Colonic mucosa (tissue), 4 donors: Measurements from ENCODE around the gene PRSS22. TPM values are rescaled to one million over a fixed set of nuclear protein-coding genes. Genes with fewer than 3 reads are reported as not detected.

Source experiments
- DNase-seq: peaks from one replicate; pipeline ENCODE4 v3.0.0-alpha.2; 2020
- H3K27ac ChIP-seq: fragments of 200-600 bp; one replicate; pipeline ENCODE4 v1.8.0; 2021
- H3K27me3 ChIP-seq: fragments of 200-600 bp; one replicate; pipeline ENCODE4 v1.8.0; 2021
- H3K36me3 ChIP-seq: fragments of 200-600 bp; one replicate; pipeline ENCODE4 v1.8.0; 2021
- H3K4me1 ChIP-seq: fragments of 200-600 bp; one replicate; pipeline ENCODE4 v1.8.0; 2021; ENCODE audit warnings: mild to moderate bottlenecking
- H3K4me3 ChIP-seq: fragments of 200-600 bp; one replicate; pipeline ENCODE4 v1.8.0; 2021
- H3K9ac ChIP-seq, 2 donors: one replicate each; pipeline ENCODE4 v1.7.0; 2013; ENCODE audit warnings: control low read depth in 2 of 2, low read depth in 2 of 2, low read length in 2 of 2
- H3K9me3 ChIP-seq: fragments of 200-600 bp; one replicate; pipeline ENCODE4 v1.8.0; 2021
- CTCF ChIP-seq: fragments of 200-600 bp; IDR thresholded peaks from one replicate; pipeline ENCODE4 v1.8.0; 2022; ENCODE audit warnings: antibody characterized with exemption, mild to moderate bottlenecking
- intact Hi-C: fragments of 100-400 bp; cut with DNase I; formaldehyde crosslinking; loops from one replicate; pipeline ENCODE4 v1.14.1; 2022
- total RNA-seq, 2 donors: library from RNA; stranded (reverse); fragmentation: NEBNext Ultra II Directional in 1 of 2; extraction: Animal tissue kit (Norgen Biotek cat#: 25700) in 1 of 2; gene quantifications; one replicate each; pipeline ENCODE4 v1.2.1, GENCODE V29; 2021
- donor health status: healthy.
- donor health status: DM: no; HTN: no; CAD: no.
- donor health status: DM: no; HTN: no; CAD: no.

Gene PRSS22
- total RNA-seq, 2 donors from 2014 or later = 6.1 to 6.7 TPM

GRCh38 chr16:2856686-2857450 is 1.1 kb downstream of the PRSS22 start:
- Histone ChIP-seq H3K9ac (peak overlapping the region in 1 of 2 donors; percentile 51), H3K4me3 (peak overlapping the region; percentile 34)
- intact Hi-C loops = no loop called here

GRCh38 chr16:2856061-2856670 is 1.8 kb downstream of the PRSS22 start:
- no peaks in the 10 kb centered on the region for H3K4me1 ChIP-seq
- peaks cover 9% of the 10 kb centered on the region for H3K27me3 ChIP-seq
- H3K4me3 ChIP-seq = no peak overlapping the region
- TF ChIP-seq CTCF = no peak
- intact Hi-C loops = no loop called here
- no peaks in the 10 kb centered on the region for H3K36me3 ChIP-seq
- H3K27ac ChIP-seq = peak overlapping the region; percentile 63
- no peaks in the 10 kb centered on the region for H3K9me3 ChIP-seq
- H3K9ac ChIP-seq = no peak overlapping the region
- peak; percentile 65 for DNase-seq

More at GRCh38 chr16:2856686-2857450, 1.1 kb downstream of the PRSS22 start:
- Histone ChIP-seq H3K27me3 (peaks cover 9% of the 10 kb centered on the region), H3K4me1 (no peaks in the 10 kb centered on the region), H3K27ac (peak overlapping the region; percentile 58), H3K36me3 (no peaks in the 10 kb centered on the region), H3K9me3 (no peaks in the 10 kb centered on the region)
- no peak for DNase-seq
- no peak for TF ChIP-seq CTCF

- Histone ChIP-seq H3K36me3 (no peaks in the 10 kb centered on the region), H3K27me3 (peaks cover 9% of the 10 kb centered on the region), H3K4me3 (no peak overlapping the region), H3K4me1 (no peaks in the 10 kb centered on the region), H3K9ac (no peak overlapping the region), H3K27ac (peak overlapping the region; percentile 63), H3K9me3 (no peaks in the 10 kb centered on the region)
- DNase-seq = no peak
- no peak for TF ChIP-seq CTCF
- intact Hi-C loops = no loop called here
These were observed 2.4 kb downstream of the PRSS22 start for GRCh38 chr16:2855536-2855935.

- H3K4me1 ChIP-seq = no peaks in the 10 kb centered on the region
- DNase-seq = no peak
These were observed 3.2 kb downstream of the PRSS22 start for GRCh38 chr16:2854700-2855309.

More at GRCh38 chr16:2854700-2855309, 3.2 kb downstream of the PRSS22 start:
- H3K36me3 ChIP-seq = no peaks in the 10 kb centered on the region
- no peak overlapping the region for H3K4me3 ChIP-seq
- no peaks in the 10 kb centered on the region for H3K9me3 ChIP-seq
- peaks cover 9% of the 10 kb centered on the region for H3K27me3 ChIP-seq
- intact Hi-C loops = no loop called here
- H3K9ac ChIP-seq = no peak overlapping the region
- peak overlapping the region; percentile 63 for H3K27ac ChIP-seq
- TF ChIP-seq CTCF = peak; percentile 31
